ENCODE data around the gene SPPL2B. TPM values are rescaled to one million over a fixed set of nuclear protein-coding genes. Genes with fewer than 3 reads are reported as not detected.

Gene SPPL2B
- total and polyA plus RNA-seq, 5 experiments from 2014 or later = 10.5 to 175 (median 17.3) TPM

DNA sequence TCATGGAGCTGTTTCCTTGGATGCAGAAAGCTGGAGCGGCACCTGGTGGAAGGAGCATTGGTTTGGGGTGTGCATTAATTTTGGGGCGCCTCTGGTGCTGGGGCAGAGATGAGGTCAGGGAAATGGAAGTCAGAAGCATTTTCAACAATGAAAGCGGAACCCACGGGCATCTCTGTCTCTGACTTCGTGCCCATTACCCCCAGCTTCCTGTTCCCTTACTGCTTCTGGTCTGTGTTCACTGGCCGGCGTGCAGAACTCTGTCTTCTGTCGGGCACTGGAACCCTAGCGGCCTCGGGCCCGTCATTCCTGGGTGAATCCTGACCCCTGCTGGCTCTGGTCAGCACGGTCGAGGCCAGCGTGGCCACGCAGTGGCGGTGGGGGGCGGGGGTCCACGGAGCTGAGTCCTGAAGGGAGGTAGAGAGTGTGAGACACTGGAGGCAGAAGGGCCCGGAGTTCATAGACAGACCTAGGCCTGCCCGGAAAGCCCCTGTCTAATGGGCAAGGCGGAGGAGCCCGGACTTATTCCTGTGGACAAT lies 12.6 kb upstream of the SPPL2B start:
- H3K4me3 Mint-ChIP-seq = no peak overlapping the region
- no peak for DNase-seq
- POLR2A ChIA-PET = interaction anchor here (1.0 to 3.4 kb wide), 9 partner anchors 13 to 161 kb away, joined by 3 to 12 read pairs (median 4); partner anchors contain the start of genes LSM7, PEAK3, PLEKHJ1 and SPPL2B

DNA sequence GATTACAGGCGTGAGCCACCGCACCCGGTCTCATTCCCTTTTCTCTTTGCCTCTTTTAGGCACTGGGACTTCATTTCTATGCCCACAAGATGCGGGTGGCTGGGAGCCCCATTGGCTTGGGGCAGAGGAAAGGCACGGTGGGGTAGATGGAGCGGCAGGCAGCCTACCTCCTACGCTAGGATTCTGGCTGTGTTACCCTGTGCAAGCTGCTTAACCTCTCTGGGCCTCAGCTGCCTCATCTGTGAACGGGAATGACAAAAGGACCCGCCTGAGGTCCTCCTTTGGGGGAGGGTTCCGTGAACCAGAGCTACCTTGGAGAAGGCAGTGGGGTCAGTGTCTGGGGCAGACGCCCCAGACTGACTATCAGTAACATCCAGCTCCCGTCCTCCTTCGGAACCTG lies 11.2 kb upstream of the SPPL2B start:
- POLR2A ChIA-PET = interaction anchor here (0.7 to 2.4 kb wide), 3 partner anchors 15 to 28 kb away, joined by 3 to 9 read pairs (median 4); no protein-coding TSS in a partner anchor
- H3K9me3 Mint-ChIP-seq = peaks cover 4 to 27% (median 9%) of the 10 kb centered on the region in 9 donors
- peaks cover 2 to 23% (median 4%) of the 10 kb centered on the region in 4 donors for H3K4me1 Mint-ChIP-seq
- H3K27me3 Mint-ChIP-seq = peaks cover 7 to 23% (median 18%) of the 10 kb centered on the region in 5 donors
- ATAC-seq (no peak), DNase-seq (no peak)
- H3K27ac Mint-ChIP-seq = peak overlapping the region in 1 of 10 donors; percentile 40
- H3K36me3 Mint-ChIP-seq = peaks cover 8 to 9% (median 8%) of the 10 kb centered on the region in 3 donors
- H3K4me3 Mint-ChIP-seq = no peak overlapping the region

More for the DNA sequence above, 12.6 kb upstream of the SPPL2B start:
- Mint-ChIP-seq H3K27ac (peak overlapping the region in 2 of 10 donors; percentile 6 to 18), H3K36me3 (peaks cover 6 to 8% (median 8%) of the 10 kb centered on the region in 3 donors), H3K27me3 (peaks cover 7 to 28% (median 18%) of the 10 kb centered on the region in 5 donors), H3K9me3 (peaks cover 4 to 27% (median 9%) of the 10 kb centered on the region in 9 donors), H3K4me1 (peaks cover 2 to 23% (median 4%) of the 10 kb centered on the region in 4 donors)
- peak; percentile 36 to 54 for ATAC-seq

DNA sequence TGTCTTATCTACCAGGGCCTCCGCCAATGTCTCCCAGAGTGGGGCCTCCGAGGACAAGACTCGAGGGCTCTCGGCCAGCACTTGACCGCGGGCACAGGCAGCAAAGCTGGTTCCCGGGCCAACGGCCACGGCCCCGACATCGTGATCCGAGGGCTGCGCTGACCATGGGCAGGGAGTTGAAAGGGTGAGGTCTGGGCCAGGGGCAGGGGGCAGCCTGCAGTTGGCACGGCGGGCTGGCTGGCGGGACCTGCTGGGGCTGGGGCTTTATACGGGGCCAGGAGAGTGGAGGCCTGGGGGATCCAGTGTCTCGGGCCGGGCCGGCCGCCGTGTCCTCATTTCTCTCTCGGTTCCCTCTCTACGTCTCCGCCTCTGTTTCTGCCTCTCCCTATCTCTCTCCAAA lies 10.7 kb upstream of the SPPL2B start:
- POLR2A ChIA-PET = interaction anchor here (0.8 kb wide), 1 partner anchor 16 kb away, joined by 4 read pairs; no protein-coding TSS in a partner anchor
- Mint-ChIP-seq H3K27ac (peak overlapping the region in 1 of 10 donors; percentile 40), H3K27me3 (peaks cover 7 to 20% (median 18%) of the 10 kb centered on the region in 5 donors), H3K36me3 (peaks cover 8 to 13% (median 8%) of the 10 kb centered on the region in 3 donors), H3K9me3 (peaks cover 4 to 27% (median 9%) of the 10 kb centered on the region in 9 donors), H3K4me3 (no peak overlapping the region), H3K4me1 (peaks cover 2 to 23% (median 4%) of the 10 kb centered on the region in 4 donors)
- ATAC-seq (no peak), DNase-seq (no peak)

GRCh38 chr19:2318923-2319322 lies 9.6 kb upstream of the SPPL2B start:
- Mint-ChIP-seq H3K27ac (peak overlapping the region in 2 of 10 donors; percentile 14 to 62), H3K27me3 (peaks cover 3 to 12% (median 10%) of the 10 kb centered on the region in 5 donors), H3K4me3 (no peak overlapping the region), H3K9me3 (peaks cover 4 to 22% (median 9%) of the 10 kb centered on the region in 9 donors), H3K4me1 (peaks cover 0 to 23% (median 0%) of the 10 kb centered on the region in 4 donors), H3K36me3 (peaks cover 8 to 24% (median 8%) of the 10 kb centered on the region in 3 donors)
- DNase-seq (no peak), ATAC-seq (no peak)
- POLR2A ChIA-PET = interaction anchor here (0.6 to 1.7 kb wide), 4 partner anchors 9 to 214 kb away, joined by 3 to 6 read pairs (median 4); partner anchors contain the start of genes LSM7 and SPPL2B

- DNase-seq (no peak), ATAC-seq (no peak)
- POLR2A ChIA-PET = interaction anchor here (0.6 to 1.7 kb wide), 4 partner anchors 8 to 91 kb away, joined by 3 to 6 read pairs (median 4); partner anchors contain the start of genes LSM7 and SPPL2B
- H3K4me3 Mint-ChIP-seq = no peak overlapping the region
- H3K27me3 Mint-ChIP-seq = peaks cover 3 to 9% (median 6%) of the 10 kb centered on the region in 5 donors
- peaks cover 8 to 29% (median 11%) of the 10 kb centered on the region in 3 donors for H3K36me3 Mint-ChIP-seq
- H3K27ac Mint-ChIP-seq = no peak overlapping the region
- peaks cover 0 to 28% (median under 1%) of the 10 kb centered on the region in 4 donors for H3K4me1 Mint-ChIP-seq
- H3K9me3 Mint-ChIP-seq = peaks cover 4 to 17% (median 8%) of the 10 kb centered on the region in 9 donors
Measured at GRCh38 chr19:2319551-2319950, 8.9 kb upstream of the SPPL2B start.

- peaks cover under 1 to 12% (median 4%) of the 10 kb centered on the region in 9 donors for H3K9me3 Mint-ChIP-seq
- H3K36me3 Mint-ChIP-seq = peaks cover 3 to 29% (median 8%) of the 10 kb centered on the region in 3 donors
- no peak overlapping the region for H3K27ac Mint-ChIP-seq
- no peak for ATAC-seq
- POLR2A ChIA-PET = interaction anchor here (0.6 kb wide), 1 partner anchor 91 kb away, joined by 3 read pairs; no protein-coding TSS in a partner anchor
- DNase-seq = no peak
- H3K27me3 Mint-ChIP-seq = peaks cover under 1 to 4% (median 1%) of the 10 kb centered on the region in 5 donors
- peaks cover 0 to 29% (median 3%) of the 10 kb centered on the region in 4 donors for H3K4me1 Mint-ChIP-seq
- H3K4me3 Mint-ChIP-seq = no peak overlapping the region
Measured at GRCh38 chr19:2320049-2320448, 8.4 kb upstream of the SPPL2B start.

GRCh38 chr19:2320939-2321338 lies 7.5 kb upstream of the SPPL2B start:
- peaks cover 0 to 4% (median 0%) of the 10 kb centered on the region in 9 donors for H3K9me3 Mint-ChIP-seq
- peaks cover 0 to 33% (median 4%) of the 10 kb centered on the region in 3 donors for H3K36me3 Mint-ChIP-seq
- DNase-seq (no peak), ATAC-seq (no peak)
- H3K4me1 Mint-ChIP-seq = peaks cover 4 to 29% (median 12%) of the 10 kb centered on the region in 4 donors
- H3K27ac Mint-ChIP-seq = peak overlapping the region in 1 of 10 donors; percentile 15
- H3K27me3 Mint-ChIP-seq = peaks cover 0 to 3% (median 0%) of the 10 kb centered on the region in 5 donors
- POLR2A ChIA-PET = interaction anchor here (1.0 to 1.7 kb wide), 2 partner anchors 11 to 27 kb away, joined by 3 to 4 read pairs; no protein-coding TSS in a partner anchor
- H3K4me3 Mint-ChIP-seq = no peak overlapping the region

DNA sequence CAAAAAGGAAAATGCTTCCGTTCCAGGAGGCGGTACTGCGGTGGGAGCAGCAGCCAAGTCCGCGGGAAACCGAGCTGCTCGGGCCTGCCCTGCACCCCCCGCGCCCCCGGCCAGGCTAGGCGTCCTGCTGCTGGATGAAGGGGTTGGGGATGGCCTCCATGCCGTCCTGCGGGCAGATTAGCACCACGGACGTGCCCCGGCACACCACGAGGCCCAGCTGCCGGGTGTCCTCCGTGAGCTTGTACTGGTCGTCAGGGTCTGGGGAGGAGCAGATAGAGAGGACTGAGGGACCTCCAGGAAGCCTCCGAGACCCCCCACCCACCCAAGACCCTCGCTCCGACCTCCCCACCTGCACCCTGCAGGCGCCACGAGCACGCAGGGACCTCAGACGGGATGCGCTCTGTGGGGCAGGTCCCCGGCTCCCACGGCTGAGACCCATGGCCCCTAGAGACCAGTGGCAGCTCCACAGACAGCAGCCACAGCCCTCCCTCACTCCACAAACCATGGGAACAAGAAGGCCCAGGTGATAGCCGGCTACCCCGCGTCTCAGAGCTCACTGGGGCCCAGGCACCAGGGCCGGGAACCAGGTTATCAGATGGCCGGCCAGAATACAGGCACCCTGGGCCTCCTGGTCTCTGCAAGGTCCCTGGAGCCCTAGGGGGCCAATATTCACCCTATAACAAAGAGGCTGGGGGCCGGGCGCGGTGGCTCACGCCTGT lies 6.8 kb upstream of the SPPL2B start:
- Mint-ChIP-seq H3K27ac (no peak overlapping the region), H3K27me3 (peaks cover 0 to 3% (median 0%) of the 10 kb centered on the region in 5 donors), H3K4me3 (no peak overlapping the region), H3K4me1 (peaks cover 6 to 35% (median 18%) of the 10 kb centered on the region in 4 donors), H3K9me3 (no peaks in the 10 kb centered on the region), H3K36me3 (peaks cover 0 to 37% (median 7%) of the 10 kb centered on the region in 3 donors)
- POLR2A ChIA-PET = interaction anchor here (1.0 to 1.7 kb wide), 2 partner anchors 10 to 27 kb away, joined by 3 to 4 read pairs; no protein-coding TSS in a partner anchor
- DNase-seq (no peak), ATAC-seq (no peak)

DNA sequence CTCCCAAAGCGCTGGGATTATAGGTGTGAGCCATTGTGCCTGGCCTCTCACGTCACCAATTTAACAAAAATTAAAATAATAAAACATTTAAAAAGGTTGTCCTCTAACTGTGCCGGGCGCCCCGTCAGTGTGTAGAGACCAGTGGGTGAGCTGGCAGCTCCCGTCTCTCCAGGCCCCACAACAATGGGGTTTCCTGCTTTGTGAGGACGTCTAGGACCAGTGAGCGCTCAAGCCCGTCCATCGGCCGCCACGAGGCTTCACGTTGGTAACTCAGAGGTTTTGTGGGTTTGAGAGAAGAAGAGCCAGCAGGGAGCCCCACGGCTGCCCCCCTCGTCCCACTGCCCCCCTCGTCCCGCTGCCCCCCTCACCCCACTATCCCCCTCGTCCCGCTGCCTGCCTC lies 4.8 kb upstream of the SPPL2B start:
- Mint-ChIP-seq H3K4me1 (peaks cover 14 to 46% (median 33%) of the 10 kb centered on the region in 4 donors), H3K4me3 (no peak overlapping the region), H3K36me3 (peaks cover 0 to 40% (median 10%) of the 10 kb centered on the region in 3 donors), H3K27ac (no peak overlapping the region), H3K9me3 (no peaks in the 10 kb centered on the region), H3K27me3 (no peaks in the 10 kb centered on the region)
- ATAC-seq = no peak
- POLR2A ChIA-PET = interaction anchor here (1.1 to 1.3 kb wide), 2 partner anchors 17 to 32 kb away, joined by 3 read pairs; no protein-coding TSS in a partner anchor
- DNase-seq = no peak

DNA sequence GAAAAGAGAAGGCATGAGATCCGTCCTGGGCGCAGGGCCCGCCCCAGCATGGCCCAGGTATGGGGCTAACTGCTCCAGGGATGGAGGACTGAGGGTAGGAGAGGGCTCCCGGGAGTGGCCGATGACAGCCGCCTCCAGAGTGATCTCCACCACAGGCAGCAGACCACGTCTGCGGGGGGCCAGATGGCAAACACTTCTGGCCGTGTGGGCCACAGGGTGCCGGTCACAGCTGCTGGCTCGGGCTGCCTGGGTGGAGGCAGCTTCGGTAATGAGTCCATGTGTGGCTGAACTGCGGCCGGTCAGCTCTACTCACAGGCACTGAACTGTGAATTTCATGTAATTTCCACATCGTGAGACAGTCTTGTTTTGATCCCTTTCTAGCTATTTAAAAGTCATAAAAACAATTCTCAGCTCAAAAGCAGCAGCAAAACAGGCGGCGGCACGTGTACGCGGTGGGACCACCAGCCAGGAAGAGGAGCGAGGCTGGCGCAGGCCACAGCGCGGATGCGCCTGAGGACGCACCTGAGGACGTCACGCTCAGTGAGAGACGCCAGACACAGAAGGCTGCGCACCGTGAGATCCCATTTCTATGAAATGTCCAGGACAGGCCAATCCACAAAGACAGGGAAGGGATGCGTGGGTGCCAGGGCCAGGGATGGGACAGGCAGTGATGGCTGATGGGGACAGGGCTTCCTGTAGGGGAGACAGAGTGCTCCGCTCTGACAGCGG lies 4.1 kb upstream of the SPPL2B start:
- H3K27me3 Mint-ChIP-seq = no peaks in the 10 kb centered on the region
- H3K4me3 Mint-ChIP-seq = peak overlapping the region in 3 of 10 donors; percentile 22 to 48 (median 28)
- H3K36me3 Mint-ChIP-seq = peaks cover 0 to 40% (median 10%) of the 10 kb centered on the region in 3 donors
- peak overlapping the region in 7 of 10 donors; percentile 11 to 69 (median 63) for H3K27ac Mint-ChIP-seq
- H3K9me3 Mint-ChIP-seq = no peaks in the 10 kb centered on the region
- DNase-seq (no peak), ATAC-seq (no peak)
- H3K4me1 Mint-ChIP-seq = peaks cover 18 to 44% (median 38%) of the 10 kb centered on the region in 4 donors
- POLR2A ChIA-PET = interaction anchor here (1.3 to 2.9 kb wide), 3 partner anchors 15 to 54 kb away, joined by 3 to 13 read pairs (median 3); no protein-coding TSS in a partner anchor

DNA sequence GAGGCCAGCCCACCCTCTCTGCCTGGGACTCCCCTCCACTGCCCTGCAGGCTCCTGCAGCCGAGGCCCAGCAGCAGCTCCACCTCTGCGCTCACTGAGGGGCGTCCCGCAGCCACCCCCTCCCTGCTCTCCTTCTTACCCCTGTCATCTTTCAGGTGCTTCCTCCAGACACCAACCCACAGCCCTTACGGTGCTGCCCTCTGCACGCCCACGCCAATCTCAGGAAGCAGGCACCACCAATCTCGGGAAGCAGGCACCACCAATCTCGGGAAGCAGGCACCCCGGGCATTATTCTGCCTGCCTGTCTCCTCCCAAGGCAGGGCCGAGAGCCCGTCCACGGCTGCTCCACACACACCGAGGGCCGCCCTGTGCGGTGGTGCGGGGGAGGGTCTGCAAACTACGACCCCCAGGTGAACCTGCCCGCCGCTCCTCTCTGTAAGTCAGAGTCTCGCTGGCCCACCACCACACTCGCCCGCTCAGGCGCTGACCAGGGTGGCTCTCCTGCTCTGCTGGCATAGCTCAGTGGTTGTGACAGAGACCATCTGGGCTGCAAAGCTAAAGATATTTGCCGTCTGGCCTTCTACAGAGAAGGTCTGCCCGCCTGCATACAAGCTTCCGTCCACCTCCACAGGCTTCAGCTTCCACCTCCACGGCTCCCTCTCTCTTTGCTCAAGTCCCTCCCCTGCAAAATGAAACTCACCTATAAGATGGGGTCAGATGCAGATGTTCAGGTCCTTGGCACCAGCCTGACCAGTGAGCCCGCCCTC lies 3.0 kb upstream of the SPPL2B start:
- ATAC-seq (no peak), DNase-seq (no peak)
- peaks cover 0 to 40% (median 10%) of the 10 kb centered on the region in 3 donors for H3K36me3 Mint-ChIP-seq
- peak overlapping the region in 8 of 10 donors; percentile 26 to 91 (median 41) for H3K27ac Mint-ChIP-seq
- peak overlapping the region in 7 of 10 donors; percentile 7 to 100 (median 44) for H3K4me3 Mint-ChIP-seq
- no peaks in the 10 kb centered on the region for H3K27me3 Mint-ChIP-seq
- H3K9me3 Mint-ChIP-seq = no peaks in the 10 kb centered on the region
- POLR2A ChIA-PET = interaction anchor here (0.6 to 2.9 kb wide), 8 partner anchors 13 to 950 kb away, joined by 3 to 13 read pairs (median 4); no protein-coding TSS in a partner anchor
- H3K4me1 Mint-ChIP-seq = peaks cover 27 to 54% (median 48%) of the 10 kb centered on the region in 4 donors
